Smooth muscle cell of the brain vasculature (primary cell): ENCODE results near the gene KRTAP10-11.

Source experiments
- DNase-seq: peaks from one replicate; pipeline ENCODE4 v3.0.0-alpha.2; 2012; ENCODE audit warnings: low read depth, low spot score

KRTAP10-11 gene

DNA sequence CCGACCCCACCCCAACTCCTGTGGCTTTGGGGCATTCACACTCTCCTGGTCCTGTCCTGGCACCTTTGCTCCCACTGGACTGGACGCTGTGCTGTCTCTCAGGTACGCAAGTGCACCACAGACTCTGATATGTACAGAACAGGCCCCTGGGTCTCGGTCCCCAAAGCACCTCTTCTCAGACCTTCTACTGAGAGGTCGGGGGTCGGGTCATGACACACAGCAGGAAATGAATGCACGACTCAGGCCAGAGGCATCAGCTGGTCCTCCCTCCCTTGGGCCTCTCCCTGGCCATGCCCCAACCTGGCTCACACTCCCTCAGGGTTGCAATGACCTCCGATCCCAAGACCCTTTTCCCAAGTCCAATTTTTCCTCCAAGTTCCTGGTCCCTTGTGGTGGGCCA lies 49.0 kb downstream of the KRTAP10-11 start:
- DNase-seq, result no peak

DNA sequence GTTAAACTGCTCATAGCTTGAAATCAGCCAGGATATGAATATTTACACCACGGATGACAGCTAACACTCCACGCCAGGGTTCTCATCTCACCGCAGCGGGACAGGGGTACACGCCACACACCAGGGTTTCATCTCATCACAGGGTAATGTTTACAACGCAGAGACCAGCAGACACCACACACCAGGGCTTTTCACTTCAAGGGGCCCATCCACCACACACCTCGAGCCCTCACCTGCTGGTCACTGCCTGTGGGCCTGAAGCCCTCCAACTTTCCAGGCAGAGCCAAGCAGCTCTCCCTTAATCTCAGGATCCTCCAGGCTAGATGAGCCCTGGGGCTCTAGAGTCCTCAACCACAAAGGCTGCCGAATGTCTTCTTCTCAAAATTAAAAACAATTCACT lies 49.4 kb downstream of the KRTAP10-11 start:
- no peak for DNase-seq

DNA sequence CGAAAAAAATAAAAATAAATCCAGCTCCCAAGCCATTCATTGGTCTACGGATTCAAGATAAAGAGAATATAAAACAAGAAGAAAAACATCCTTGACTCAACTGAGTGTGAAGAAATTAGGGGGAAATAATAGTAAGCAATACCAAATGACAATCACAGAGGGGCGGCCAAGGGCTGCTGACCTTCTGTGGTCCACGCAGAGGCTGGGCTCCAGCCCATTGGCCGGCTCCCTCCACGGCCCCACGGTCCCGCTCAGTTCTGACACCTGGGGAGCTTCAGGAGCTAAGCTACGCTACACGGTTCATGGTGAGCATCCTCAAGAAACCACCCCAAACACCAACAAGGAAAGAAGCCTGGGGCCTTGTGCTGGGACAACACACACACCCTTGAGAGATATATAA lies 50.4 kb downstream of the KRTAP10-11 start:
- no peak for DNase-seq
